ENCODE results near the gene CEP135.
"Not testable (repeated sequence)": the region's sequence is repeated elsewhere in the genome, so short reads cannot be mapped to it uniquely, and the experiment has no call there.

Gene CEP135

DNA sequence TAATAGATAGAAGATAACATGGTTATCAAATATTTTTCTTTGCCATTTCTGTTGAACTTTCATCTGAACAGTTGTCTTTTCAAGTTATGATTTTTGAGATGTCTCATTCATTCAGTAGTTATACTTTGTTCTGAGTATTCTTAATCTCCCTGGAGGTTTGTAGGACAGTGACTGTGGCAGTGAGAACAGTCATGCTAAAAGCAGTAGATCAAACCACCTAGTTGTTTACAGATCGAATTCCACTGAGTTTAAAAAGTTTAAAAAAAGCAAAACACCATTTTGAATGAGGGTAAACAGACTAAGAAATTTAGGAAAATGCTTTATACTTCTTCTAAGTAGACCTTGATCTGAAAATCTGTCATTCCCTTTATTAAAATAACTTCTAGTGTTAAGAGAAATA is 107.2 kb downstream of the CEP135 start:
- H3K4me3 ChIP-seq (ENCODE audit: low read length), result no peak overlapping the region
- DNase-seq (ENCODE audit: low read depth, low spot score), result no peak

DNA sequence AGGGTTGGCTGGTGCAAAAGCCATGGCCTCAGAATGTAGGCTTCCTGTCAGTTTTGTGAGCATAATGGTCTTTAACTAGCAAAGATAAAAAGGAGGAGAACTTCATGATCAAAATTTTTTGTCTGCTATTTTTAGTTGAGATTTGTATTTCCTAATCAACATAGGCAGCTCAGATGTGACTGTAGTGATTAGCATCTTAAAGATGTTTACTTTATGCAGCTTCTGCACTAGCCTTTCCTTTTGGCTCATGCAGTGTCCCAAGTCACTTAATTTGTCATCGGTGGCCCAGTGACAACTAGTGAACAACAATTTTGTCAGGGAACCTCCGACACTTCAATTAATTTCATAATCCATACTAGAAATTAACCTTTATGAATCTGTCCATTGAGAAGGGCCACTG is 109.8 kb downstream of the CEP135 start:
- no peak overlapping the region for H3K4me3 ChIP-seq (ENCODE audit: low read length)
- DNase-seq (ENCODE audit: low read depth, low spot score), result no peak

DNA sequence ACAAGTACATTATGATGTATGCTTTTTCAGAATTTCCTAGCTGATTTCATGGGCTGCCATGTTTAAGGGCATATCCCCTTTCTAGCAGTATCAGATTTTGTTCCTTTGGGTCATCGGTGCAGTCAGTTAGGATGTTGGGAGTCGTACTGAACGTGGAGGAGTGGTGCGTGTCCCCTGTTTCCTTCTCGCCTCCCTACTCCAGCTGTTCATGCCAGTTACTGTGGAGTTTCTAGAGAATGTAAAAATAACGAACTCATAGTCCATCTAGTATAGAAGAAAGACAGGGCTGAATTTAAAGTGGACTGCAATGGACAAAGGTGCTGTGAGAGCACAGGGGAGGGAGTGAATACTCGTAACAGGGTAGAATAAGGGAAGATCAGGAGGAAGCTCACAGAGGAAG is 111.3 kb downstream of the CEP135 start:
- no peak overlapping the region for H3K4me3 ChIP-seq (ENCODE audit: low read length)
- no peak for DNase-seq (ENCODE audit: low read depth, low spot score)

DNA sequence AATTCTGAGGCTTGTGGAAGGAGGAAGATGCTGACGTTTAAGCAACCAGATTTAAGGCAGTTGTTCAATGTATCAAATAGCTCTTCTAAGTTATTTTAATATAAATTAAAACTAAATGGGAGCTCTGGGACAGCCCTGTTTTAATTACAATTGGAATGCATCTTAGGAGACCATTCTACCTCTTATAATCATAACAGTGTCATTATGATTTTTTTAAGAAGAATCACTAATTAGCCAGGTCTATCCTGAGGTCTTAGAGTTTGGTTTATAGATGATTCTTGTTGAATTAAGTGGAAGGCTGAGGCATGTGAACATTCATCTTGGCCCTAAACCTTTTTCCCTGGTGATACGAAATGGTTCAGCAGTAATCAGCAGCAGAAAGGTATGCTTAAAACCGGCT is 113.4 kb downstream of the CEP135 start:
- no peak overlapping the region for H3K4me3 ChIP-seq (ENCODE audit: low read length)
- DNase-seq (ENCODE audit: low read depth, low spot score), result no peak

DNA sequence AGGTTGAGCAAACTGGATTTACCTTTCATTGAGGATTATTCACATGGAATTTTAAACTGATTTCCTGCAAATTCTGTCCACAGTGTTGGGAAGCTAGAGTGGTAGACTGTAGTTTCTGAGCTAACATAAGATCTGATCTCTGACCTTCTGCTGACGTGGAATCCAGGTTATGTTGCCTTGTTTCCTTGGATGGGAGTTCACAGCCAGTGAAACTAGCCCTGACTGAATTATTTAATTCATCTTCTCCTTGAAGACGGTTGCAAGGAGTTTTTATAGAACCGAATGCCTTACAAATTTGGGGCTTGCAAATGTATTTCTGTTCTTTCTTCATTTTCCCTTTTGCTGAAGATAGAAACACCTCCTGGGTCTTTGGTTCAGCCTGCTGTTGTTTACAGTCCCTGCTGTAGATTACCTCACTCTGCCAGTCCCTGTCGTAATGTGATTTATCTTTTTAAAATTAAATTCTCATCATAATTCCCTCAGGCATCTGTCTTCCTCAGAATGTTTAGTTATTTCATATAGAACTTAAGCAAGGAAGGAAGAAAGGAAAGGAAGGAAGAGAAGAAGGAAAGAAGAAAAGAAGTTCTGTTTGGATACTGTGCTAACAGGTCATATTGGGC is 113.9 kb downstream of the CEP135 start:
- DNase-seq (ENCODE audit: low read depth, low spot score), result no peak
- no peak overlapping the region for H3K4me3 ChIP-seq (ENCODE audit: low read length)

GRCh38 chr4:56066493-56066892 is 117.7 kb downstream of the CEP135 start:
- no peak for DNase-seq (ENCODE audit: low read depth, low spot score)
- no peak overlapping the region for H3K4me3 ChIP-seq (ENCODE audit: low read length)

DNA sequence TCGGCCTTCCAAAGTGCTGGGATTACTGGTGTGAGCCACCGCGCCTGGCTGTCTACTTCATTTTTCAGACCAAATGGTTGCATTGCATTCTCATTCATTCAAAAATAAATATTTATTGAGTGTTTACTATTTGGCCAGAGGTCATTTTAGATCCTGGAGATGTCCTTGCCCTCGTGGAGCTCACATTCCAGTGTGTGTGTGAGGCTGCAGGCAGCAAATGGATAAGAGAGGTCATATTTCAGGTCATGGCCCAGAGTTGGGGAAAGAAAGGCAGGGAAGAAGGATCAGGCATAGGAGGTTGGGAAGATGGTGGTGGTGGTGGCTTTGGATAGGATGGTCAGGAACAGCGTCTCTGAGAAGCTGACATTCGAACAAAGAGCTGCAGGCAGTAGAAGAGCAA is 119.1 kb downstream of the CEP135 start:
- no peak for DNase-seq (ENCODE audit: low read depth, low spot score)
- H3K4me3 ChIP-seq (ENCODE audit: low read length), result no peak overlapping the region

- DNase-seq (ENCODE audit: low read depth, low spot score), result not testable (repeated sequence)
Measured at GRCh38 chr4:56072730-56073129, 124.0 kb downstream of the CEP135 start.

DNA sequence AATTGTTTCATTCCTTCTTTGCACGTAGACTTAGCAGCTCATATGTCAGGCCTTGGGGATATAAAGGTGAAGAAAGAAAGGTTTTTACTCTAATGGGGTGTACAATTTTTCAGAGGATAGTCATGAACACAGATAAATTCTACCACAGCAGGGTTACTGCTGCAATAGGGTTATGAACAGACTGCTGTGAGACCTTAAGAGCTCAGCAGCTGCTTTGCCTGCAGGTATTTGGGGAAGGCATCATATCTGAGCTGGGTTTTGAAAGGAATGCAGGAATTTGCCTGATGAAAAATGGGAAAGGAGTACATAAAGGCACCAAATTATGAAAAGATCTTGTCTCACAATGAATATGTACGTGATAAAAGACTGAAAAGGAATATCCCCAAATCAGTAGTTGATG is 128.9 kb downstream of the CEP135 start:
- DNase-seq (ENCODE audit: low read depth, low spot score), result no peak
- no peak overlapping the region for H3K4me3 ChIP-seq (ENCODE audit: low read length)

More at GRCh38 chr4:56072730-56073129, 124.0 kb downstream of the CEP135 start:
- H3K4me3 ChIP-seq (ENCODE audit: low read length), result not testable (repeated sequence)

- no peak for DNase-seq (ENCODE audit: low read depth, low spot score)
- no peak overlapping the region for H3K4me3 ChIP-seq (ENCODE audit: low read length)
Measured at GRCh38 chr4:56078866-56079265, 130.1 kb downstream of the CEP135 start.

GRCh38 chr4:56080384-56080783 is 131.6 kb downstream of the CEP135 start:
- no peak overlapping the region for H3K4me3 ChIP-seq (ENCODE audit: low read length)
- no peak for DNase-seq (ENCODE audit: low read depth, low spot score)

DNA sequence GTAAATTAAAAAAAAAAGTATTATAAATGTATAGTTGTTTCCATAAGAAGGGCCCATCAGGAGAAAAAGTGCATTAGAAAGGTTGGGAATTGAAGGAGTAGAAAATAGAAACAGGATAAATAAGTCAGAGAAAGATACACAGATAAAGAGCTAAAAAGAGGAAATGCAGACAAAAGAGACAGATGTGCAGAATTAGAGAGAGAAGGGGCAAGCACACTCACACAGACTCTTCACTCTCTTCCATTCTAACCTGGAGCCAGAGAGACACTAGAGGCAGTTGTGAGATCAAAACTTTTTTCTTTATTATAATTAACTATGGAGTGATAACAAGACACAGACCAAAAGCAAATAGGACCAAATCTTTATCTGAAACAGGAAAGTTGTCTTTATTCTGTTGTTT is 134.1 kb downstream of the CEP135 start:
- H3K4me3 ChIP-seq (ENCODE audit: low read length), result no peak overlapping the region
- no peak for DNase-seq (ENCODE audit: low read depth, low spot score)
